Fibroblast of villous mesenchyme (primary cell): ENCODE results near the gene ANKS1A. TPM values are rescaled to one million over a fixed set of nuclear protein-coding genes. Genes with fewer than 3 reads are reported as not detected.
A peak's percentile ranks its signal among the peaks of the same experiment; 100 is the strongest.

Experiments
- DNase-seq: peaks from one replicate; pipeline ENCODE4 v3.0.0-alpha.2; 2010; ENCODE audit warnings: low read depth
- H3K4me3 ChIP-seq: 2 replicates; pipeline ENCODE4 v1.5.1; 2011; ENCODE audit warnings: low read depth, mild to moderate bottlenecking, low read length
- total RNA-seq: library from RNA; depleted of rRNA; stranded (reverse); fragments of >200 nt; gene quantifications from 2 replicates; pipeline ENCODE4 v1.2.3, GENCODE V29; 2012
- TF ChIP-seq, protein P1 (sequence below): IDR thresholded peaks from 2 replicates; pipeline ENCODE4 v1.5.1; 2012; ENCODE audit warnings: low read depth, mild to moderate bottlenecking, low read length; ENCODE audit not compliant: insufficient read depth

ANKS1A gene
- total RNA-seq, 1 donor, result 12.5 TPM

DNA sequence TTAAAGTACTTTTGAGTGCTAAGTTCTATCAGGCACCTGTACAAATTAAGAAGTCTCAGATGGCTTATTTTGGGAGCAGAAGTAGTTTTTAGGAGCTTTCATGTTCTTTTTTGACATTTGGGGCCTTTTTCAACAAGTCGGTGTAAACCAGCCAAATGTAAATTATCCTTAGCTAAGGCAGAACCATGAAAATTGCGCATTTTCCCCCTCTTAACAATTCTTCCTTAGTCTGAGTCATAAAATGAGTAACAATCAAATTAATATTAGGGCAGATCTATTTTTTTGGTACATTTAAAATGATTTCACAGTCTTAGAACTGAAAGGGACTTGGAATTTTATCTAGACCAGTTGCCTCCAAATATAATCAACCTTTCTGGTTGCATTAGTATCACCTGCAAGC, 87.2 kb downstream of the ANKS1A start:
- no peak overlapping the region for H3K4me3 ChIP-seq
- no peak for DNase-seq
- TF ChIP-seq, protein P1, sequence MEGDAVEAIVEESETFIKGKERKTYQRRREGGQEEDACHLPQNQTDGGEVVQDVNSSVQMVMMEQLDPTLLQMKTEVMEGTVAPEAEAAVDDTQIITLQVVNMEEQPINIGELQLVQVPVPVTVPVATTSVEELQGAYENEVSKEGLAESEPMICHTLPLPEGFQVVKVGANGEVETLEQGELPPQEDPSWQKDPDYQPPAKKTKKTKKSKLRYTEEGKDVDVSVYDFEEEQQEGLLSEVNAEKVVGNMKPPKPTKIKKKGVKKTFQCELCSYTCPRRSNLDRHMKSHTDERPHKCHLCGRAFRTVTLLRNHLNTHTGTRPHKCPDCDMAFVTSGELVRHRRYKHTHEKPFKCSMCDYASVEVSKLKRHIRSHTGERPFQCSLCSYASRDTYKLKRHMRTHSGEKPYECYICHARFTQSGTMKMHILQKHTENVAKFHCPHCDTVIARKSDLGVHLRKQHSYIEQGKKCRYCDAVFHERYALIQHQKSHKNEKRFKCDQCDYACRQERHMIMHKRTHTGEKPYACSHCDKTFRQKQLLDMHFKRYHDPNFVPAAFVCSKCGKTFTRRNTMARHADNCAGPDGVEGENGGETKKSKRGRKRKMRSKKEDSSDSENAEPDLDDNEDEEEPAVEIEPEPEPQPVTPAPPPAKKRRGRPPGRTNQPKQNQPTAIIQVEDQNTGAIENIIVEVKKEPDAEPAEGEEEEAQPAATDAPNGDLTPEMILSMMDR, result no peak

DNA sequence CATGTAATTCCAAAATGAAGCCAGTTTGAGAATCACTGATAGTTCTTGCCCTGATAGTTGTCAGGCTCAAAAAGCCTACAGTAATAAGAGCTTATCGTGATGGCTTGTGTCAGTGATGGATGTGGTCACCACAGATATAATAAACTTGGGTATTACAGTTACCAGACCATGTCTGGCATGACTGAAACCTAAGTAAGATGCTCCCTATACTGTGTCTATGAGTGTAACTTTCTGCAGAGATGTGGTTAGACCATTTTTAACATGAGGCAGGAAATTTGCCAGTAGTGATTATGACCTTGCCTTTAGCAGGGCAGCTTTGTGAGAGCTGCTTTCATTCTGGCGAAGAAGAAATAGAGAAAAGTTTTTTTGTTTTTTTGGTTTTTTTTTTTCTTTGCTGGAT, 90.2 kb downstream of the ANKS1A start:
- TF ChIP-seq, protein P1, result no peak

DNA sequence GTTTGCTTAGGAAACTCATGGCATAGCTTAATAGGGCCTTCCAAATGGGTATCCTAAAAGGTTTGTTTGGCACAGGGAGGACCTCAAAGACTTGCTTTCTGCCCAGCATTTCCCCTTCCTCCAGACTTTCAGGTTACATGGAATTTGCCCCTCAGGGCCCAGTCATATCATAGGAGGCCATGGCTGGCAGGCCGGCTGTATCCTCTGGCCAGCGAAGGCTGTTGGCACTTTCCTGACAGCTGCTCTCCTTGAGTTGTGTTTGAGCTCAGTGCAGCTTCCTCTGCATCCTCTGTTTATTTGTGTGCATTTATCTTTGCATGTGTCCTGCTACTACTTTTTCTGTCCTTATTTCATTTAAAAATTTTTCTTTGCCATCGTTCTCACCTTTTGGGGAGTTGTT, 90.9 kb downstream of the ANKS1A start:
- DNase-seq, result no peak
- TF ChIP-seq, protein P1, result no peak

More for the DNA sequence above, 90.2 kb downstream of the ANKS1A start:
- no peak for DNase-seq
- H3K4me3 ChIP-seq, result no peak overlapping the region

DNA sequence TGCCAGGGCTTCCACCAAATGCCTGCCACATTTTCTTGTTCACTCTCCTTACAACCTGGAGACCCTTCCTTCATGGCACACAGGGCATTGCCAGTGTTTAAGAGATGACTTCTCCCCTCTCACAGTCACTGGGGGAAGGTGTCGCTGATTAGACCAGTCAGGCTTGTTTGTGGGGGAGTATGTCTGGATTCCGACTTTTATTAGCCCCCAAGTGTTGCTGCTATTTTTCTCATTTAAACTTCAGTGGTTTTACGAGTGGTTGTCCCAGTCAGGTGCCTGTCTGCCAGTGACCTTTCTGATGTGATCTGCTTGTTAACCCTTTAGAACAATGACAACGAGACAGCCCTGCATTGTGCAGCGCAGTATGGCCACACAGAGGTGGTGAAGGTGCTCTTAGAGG, 92.3 kb downstream of the ANKS1A start:
- DNase-seq, result no peak
- H3K4me3 ChIP-seq, result no peak overlapping the region
- TF ChIP-seq, protein P1, result no peak

More for the DNA sequence above, 90.9 kb downstream of the ANKS1A start:
- no peak overlapping the region for H3K4me3 ChIP-seq

DNA sequence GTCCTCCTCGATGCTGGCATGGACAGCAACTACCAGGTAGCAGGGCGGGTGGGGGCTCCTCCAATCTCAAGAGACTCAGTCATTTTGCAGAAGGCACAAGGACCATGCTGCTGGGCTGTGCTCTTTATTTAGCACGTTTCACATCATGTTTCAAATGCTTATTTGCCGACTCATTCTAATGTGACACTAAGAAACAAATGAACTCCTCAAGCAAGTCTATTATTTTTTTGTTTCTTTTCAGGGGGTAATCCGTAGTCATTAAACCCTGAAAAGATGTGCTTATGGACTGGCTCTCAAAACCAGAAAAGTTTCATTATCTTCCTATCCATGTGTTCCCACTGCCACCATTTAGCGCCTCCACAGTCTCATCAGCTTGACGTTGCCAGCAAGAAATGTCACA, 92.9 kb downstream of the ANKS1A start:
- TF ChIP-seq, protein P1, result no peak
- H3K4me3 ChIP-seq, result no peak overlapping the region
- DNase-seq, result no peak

DNA sequence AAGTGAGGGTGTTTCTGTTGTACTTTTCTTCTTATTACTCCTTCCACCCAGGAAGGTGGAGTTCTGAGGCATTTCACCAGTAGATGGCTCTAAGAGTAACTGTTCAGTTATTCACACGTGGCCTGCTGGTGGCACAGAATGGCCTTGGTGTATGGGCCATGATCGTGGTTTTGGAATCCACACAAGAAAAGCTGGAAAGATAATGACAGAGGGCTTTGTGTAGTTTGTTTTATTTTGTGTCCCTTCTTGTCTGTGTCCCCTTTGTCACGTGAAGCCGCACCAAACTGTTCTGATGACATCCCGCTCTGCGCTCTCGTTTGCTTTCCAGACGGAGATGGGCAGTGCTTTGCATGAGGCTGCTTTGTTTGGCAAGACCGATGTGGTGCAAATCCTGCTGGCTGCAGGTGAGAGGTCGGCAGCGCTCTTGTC, 93.4 kb downstream of the ANKS1A start:
- H3K4me3 ChIP-seq, result no peak overlapping the region
- no peak for DNase-seq
- TF ChIP-seq, protein P1, result peak; percentile 40

DNA sequence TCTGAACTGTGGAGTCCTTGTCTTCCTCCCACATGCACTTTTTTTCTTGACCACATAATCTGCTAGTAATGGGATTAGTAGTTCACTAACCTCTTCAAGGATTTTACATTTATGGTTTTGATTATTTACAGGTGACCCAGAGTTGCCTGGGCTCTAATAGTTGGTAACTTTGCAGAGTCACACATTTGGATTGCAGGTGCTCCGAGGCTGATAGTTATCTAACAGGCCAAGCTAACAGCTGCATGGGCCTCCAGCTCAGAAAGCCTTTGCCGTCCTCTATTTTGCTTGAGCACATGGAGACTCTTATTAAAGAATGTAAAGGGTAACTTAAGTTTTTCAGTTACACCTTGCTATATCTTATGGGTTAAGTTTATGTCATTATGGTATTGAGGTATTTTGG, 95.4 kb downstream of the ANKS1A start:
- TF ChIP-seq, protein P1, result no peak
- DNase-seq, result no peak
- no peak overlapping the region for H3K4me3 ChIP-seq
